Measurements from ENCODE around the gene ZNF462.

DNA sequence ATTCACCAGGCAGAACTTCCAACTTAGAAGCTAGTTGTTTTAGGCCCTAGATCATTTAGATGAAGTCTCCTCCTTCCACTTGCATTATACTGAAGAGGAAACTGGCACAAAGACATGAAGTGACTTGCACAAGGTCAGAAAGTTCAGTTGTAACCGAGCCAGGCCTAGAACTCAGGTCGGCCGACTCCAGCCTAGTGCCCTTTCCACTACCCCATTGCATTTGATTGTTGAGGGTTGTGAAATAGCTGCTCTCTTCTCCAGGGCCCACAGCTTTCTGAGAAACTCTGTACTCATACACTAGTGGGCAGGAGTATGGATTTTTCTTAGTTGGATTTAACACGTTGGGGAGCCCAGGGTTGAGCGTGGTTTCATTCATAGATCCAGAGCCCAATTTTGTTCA is 5.6 kb downstream of the ZNF462 start:
- TF ChIP-seq, protein P1, sequence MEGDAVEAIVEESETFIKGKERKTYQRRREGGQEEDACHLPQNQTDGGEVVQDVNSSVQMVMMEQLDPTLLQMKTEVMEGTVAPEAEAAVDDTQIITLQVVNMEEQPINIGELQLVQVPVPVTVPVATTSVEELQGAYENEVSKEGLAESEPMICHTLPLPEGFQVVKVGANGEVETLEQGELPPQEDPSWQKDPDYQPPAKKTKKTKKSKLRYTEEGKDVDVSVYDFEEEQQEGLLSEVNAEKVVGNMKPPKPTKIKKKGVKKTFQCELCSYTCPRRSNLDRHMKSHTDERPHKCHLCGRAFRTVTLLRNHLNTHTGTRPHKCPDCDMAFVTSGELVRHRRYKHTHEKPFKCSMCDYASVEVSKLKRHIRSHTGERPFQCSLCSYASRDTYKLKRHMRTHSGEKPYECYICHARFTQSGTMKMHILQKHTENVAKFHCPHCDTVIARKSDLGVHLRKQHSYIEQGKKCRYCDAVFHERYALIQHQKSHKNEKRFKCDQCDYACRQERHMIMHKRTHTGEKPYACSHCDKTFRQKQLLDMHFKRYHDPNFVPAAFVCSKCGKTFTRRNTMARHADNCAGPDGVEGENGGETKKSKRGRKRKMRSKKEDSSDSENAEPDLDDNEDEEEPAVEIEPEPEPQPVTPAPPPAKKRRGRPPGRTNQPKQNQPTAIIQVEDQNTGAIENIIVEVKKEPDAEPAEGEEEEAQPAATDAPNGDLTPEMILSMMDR (IDR thresholded peaks at IDR 0.05) = no peak
- peak in 1 of 2 donors; percentile 10 for TF ChIP-seq POLR2AphosphoS5 (IDR thresholded peaks at IDR 0.05)

Data from esophagus muscularis mucosa (tissue), 3 donors.